Thymus (tissue), 11 donors: ENCODE results near the gene APOBEC3F. TPM values are rescaled to one million over a fixed set of nuclear protein-coding genes. Genes with fewer than 3 reads are reported as not detected.
"Not testable (repeated sequence)": the region's sequence is repeated elsewhere in the genome, so short reads cannot be mapped to it uniquely, and the experiment has no call there.

ENCODE experiments used
- DNase-seq, 9 donors: peaks; one replicate each; pipeline ENCODE4 v3.0.0-alpha.2; 2013; ENCODE audit warnings: low spot score in 9 of 9, low read depth in 6 of 9, missing footprints in 1 of 9
- H3K27ac ChIP-seq, 2 donors: one replicate each; pipeline ENCODE4 v1.5.1; 2013; ENCODE audit warnings: control low read depth in 1 of 2, low read depth in 1 of 2, low read length in 1 of 2, mild to moderate bottlenecking in 1 of 2, moderate library complexity in 1 of 2
- H3K27me3 ChIP-seq, 2 donors: one replicate each; pipeline ENCODE4 v1.5.1; 2013; ENCODE audit warnings: low read length in 1 of 2; ENCODE audit not compliant: control insufficient read depth in 2 of 2, insufficient read depth in 1 of 2
- H3K36me3 ChIP-seq, 2 donors: one replicate each; pipeline ENCODE4 v1.5.1; 2013; ENCODE audit warnings: low read length in 1 of 2, mild to moderate bottlenecking in 1 of 2, moderate library complexity in 1 of 2; ENCODE audit not compliant: control insufficient read depth in 2 of 2, insufficient read depth in 2 of 2
- H3K4me1 ChIP-seq, 2 donors: one replicate each; pipeline ENCODE4 v1.5.1; 2013; ENCODE audit warnings: low read length in 2 of 2; ENCODE audit not compliant: control insufficient read depth in 2 of 2, insufficient read depth in 2 of 2
- H3K4me3 ChIP-seq, 2 donors: one replicate each; pipeline ENCODE4 v1.5.1; 2013; ENCODE audit warnings: low read length in 2 of 2, control low read depth in 1 of 2, mild to moderate bottlenecking in 1 of 2
- H3K9me3 ChIP-seq, 2 donors: one replicate each; pipeline ENCODE4 v1.5.1; 2013; ENCODE audit warnings: low read length in 1 of 2, mild to moderate bottlenecking in 1 of 2; ENCODE audit not compliant: control insufficient read depth in 2 of 2, insufficient read depth in 1 of 2
- WGBS: extraction: QIAGEN DNeasy Blood & Tissue Kit; methylation state at CpG from one replicate; pipeline ENCODE4 v1.1.7; 2013; 5-methylcytosine and 5-hydroxymethylcytosine counted together
- polyA plus RNA-seq: library from polyadenylated mRNA; stranded (reverse); fragments of 200-250 nt; gene quantifications from one replicate; pipeline ENCODE4 v1.2.3, GENCODE V29; 2013
- total RNA-seq: library from RNA; stranded (reverse); fragments of 120-200 nt; gene quantifications from one replicate; pipeline ENCODE4 v1.2.4, GENCODE V29; 2013
- donor health status: healthy.

The APOBEC3F gene
- total and polyA plus RNA-seq, 2 donors, result 6.4 to 7.2 TPM

DNA sequence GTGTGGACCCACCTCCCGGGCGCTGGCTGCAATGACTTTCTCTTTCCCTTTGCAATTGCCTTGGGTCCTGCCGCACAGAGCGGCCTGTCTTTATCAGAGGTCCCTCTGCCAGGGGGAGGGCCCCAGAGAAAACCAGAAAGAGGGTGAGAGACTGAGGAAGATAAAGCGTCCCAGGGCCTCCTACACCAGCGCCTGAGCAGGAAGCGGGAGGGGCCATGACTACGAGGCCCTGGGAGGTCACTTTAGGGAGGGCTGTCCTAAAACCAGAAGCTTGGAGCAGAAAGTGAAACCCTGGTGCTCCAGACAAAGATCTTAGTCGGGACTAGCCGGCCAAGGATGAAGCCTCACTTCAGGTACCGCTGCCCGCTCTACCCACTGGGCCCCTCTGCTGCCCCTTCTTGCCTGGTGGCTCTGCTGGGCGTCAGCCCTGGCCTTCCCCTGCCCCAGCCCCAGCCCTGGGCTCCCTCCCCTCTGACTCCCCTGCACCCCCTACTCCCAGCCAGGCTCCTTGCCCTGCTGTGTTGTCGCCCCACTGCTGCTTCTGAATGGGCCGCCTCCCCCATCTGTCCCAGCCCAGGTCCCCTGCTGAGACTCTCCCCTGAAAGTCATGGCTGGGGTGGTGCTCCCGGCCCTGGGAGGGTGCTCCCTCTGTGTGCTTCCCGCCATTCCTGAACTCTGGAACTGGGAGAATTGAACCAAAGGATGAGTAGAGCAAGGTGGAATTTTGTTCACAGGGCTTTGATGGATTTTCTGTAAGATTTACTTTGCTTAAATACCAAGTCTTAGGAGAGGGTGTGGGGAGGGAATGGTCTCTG lies 36.6 kb downstream of the APOBEC3F start, which contains the start of gene APOBEC3G:
TSS of gene APOBEC3G (plus strand) at position 250 of the 815 bp plus-strand sequence. CDS start at position 337, 87 bp downstream.
- H3K4me3 ChIP-seq, result peak within 1 kb of the TSS; percentile 45 to 55
- peaks cover 3 to 22% of the 10 kb centered on the region in 2 donors for H3K4me1 ChIP-seq
- WGBS, result 6% methylated on average over 15 of the region's 17 CpGs
- H3K9me3 ChIP-seq, H3K27me3 ChIP-seq, H3K36me3 ChIP-seq: not testable (repeated sequence)
- H3K27ac ChIP-seq, result peak within 1 kb of the TSS; percentile 19 to 89
- peak in 3 of 9 donors; percentile 10 to 63 (median 26) for DNase-seq

DNA sequence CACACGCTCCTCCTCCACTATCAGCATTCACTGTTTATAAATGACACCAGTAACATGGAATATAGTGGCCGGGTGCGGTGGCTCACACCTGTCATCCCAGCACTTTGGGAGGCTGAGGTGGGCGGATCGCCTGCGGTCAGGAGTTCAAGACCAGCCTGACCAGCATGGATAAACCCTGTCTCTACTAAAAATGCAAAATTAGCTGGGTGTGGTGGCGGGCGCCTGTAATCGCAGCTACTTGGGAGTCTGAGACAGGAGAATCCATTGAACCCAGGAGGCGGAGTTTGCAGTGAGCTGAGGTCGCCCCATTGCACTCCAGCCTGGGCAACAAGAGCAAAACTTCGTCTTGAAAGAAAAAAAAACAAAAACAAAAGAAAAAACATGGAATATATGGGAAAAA lies 37.2 kb downstream of the APOBEC3F start:
- DNase-seq, H3K36me3 ChIP-seq, H3K27me3 ChIP-seq, H3K9me3 ChIP-seq, H3K27ac ChIP-seq, H3K4me3 ChIP-seq: not testable (repeated sequence)
- 87% methylated on average over 12 of the region's 12 CpGs for WGBS
- H3K4me1 ChIP-seq, result peaks cover 3 to 21% of the 10 kb centered on the region in 2 donors

DNA sequence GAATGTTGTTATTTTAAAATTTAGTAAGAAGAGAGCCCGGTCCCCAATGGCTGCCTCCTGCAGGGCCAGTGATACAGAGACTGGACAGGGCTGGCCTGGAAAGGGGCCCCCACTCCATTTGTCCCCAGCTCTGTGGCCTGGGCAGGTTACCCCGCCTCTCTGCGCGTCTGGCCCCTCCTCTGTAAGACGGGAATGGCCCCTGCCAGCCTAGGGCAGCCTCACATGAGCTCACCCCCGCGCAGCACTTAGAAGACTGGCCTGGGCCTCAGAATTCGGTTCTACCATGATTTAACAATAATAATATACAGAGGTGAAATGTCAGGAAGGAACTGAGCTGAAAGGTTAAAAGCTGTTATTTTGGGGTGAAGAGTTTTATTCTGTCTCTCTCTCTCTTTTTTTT lies 37.7 kb downstream of the APOBEC3F start:
- DNase-seq, result no peak
- peaks cover 3 to 23% of the 10 kb centered on the region in 2 donors for H3K4me1 ChIP-seq
- H3K9me3 ChIP-seq, result no peaks in the 10 kb centered on the region
- H3K4me3 ChIP-seq, result no peak overlapping the region
- 97% methylated on average over 8 of the region's 8 CpGs for WGBS
- no peaks in the 10 kb centered on the region for H3K27me3 ChIP-seq
- peaks cover 0 to 4% of the 10 kb centered on the region in 2 donors for H3K36me3 ChIP-seq
- H3K27ac ChIP-seq, result no peak overlapping the region

DNA sequence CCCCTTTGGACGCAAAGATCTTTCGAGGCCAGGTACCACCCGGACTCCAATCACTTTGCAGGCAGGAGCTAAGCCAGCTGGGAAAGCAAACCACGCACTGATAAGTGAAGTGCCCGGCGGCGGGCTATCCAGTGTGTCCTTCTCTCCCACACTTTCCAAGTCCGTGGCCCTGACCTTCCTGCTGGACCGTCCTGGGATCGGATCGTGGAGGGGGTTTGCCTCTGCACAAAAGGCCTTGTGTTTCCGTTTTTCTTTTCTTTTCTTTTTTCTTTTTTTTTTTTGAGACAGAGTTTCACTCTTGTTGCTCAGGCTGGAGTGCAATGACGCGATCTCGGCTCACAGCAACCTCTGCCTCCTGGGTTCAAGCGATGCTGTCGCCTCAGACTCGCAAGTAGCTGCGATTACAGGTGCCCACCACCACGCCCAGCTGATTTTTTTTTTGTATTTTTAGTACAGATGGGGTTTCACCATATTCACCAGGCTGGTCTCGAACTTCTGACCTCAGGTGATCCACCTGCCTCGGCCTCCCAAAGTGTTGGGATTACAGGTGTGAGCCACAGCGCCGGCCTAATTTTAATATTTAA lies 38.5 kb downstream of the APOBEC3F start:
- H3K4me1 ChIP-seq, result peaks cover 3 to 24% of the 10 kb centered on the region in 2 donors
- H3K27me3 ChIP-seq, H3K4me3 ChIP-seq, H3K27ac ChIP-seq, DNase-seq, H3K36me3 ChIP-seq, H3K9me3 ChIP-seq: not testable (repeated sequence)
- 97% methylated on average over 21 of the region's 24 CpGs for WGBS

DNA sequence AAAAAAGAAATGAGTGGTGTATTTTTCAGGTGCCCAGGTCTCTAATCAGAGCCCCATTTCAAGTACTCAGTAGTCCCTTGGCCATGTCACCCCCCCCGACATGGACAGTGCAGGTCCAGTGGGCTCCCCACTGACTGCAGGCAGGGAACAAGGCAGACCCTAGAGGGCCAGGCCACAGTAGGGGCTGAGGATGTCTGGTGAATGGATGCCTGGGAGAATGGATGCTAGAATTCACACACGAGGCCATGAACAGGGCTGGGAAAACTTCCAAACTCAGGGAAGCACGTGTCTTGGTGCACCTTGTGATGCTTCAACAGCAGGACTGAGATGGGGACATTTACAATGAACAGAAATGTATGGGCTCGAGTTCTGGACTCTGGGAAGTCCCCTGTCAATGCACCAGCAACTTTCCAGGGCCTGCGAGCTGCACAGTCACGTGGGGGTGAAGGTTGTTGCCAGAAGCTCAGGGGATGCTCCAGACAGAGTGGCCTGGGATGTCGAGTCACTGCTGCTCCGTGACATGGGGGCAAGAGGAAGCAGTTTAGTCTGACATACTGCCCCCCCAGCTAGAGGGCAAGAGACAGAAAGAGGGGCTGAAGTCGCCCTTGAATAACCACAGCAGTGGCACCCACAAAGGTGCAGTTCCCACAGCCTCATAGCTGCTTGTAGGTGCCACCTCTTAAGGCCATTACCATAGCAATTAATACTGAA lies 39.5 kb downstream of the APOBEC3F start:
- no peak overlapping the region for H3K27ac ChIP-seq

DNA sequence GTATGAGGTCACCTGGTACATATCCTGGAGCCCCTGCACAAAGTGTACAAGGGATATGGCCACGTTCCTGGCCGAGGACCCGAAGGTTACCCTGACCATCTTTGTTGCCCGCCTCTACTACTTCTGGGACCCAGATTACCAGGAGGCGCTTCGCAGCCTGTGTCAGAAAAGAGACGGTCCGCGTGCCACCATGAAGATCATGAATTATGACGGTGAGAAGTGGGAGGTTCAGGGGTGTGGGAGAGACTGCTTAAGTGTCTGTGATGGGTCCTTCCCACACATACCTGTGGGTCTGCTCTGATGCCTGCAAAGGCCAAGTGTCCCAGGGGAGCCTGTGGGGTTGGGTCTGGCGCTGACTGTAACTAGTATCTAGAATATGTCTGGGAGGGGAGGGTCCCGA lies 40.4 kb downstream of the APOBEC3F start:
- Histone ChIP-seq H3K4me1 (peaks cover 3 to 24% of the 10 kb centered on the region in 2 donors), H3K4me3 (no peak overlapping the region), H3K9me3 (no peaks in the 10 kb centered on the region), H3K36me3 (peaks cover 3 to 4% of the 10 kb centered on the region in 2 donors), H3K27me3 (no peaks in the 10 kb centered on the region), H3K27ac (no peak overlapping the region)
- WGBS, result 96% methylated on average over 12 of the region's 12 CpGs
- DNase-seq, result no peak

More for the DNA sequence above, 39.5 kb downstream of the APOBEC3F start:
- Histone ChIP-seq H3K4me1 (peaks cover 3 to 24% of the 10 kb centered on the region in 2 donors), H3K9me3 (no peaks in the 10 kb centered on the region), H3K36me3 (peaks cover 3 to 4% of the 10 kb centered on the region in 2 donors), H3K4me3 (no peak overlapping the region), H3K27me3 (no peaks in the 10 kb centered on the region)
- DNase-seq, result no peak
- 82% methylated on average over 9 of the region's 9 CpGs for WGBS

DNA sequence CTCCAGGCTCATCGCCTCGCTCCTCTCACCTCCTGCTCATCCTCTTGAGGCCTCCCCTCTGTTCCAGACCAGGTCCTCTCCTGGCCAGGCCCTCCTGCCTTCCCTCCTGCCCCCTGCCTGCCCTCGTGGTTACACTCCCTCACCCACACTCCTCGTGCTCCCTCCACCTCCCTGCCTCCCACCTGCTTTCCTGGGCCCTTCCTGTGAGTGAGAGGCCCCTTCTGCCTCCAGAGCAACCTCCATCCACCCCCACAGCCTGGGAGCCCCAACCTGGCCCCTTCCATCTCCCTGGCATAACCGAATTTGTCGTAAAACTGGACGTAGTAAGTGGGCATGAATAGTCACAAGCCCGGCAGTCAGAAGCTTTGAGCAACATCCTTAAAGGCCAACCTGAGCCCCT lies 40.9 kb downstream of the APOBEC3F start:
- Histone ChIP-seq H3K27me3 (no peaks in the 10 kb centered on the region), H3K27ac (no peak overlapping the region), H3K4me1 (peaks cover 3 to 24% of the 10 kb centered on the region in 2 donors), H3K9me3 (no peaks in the 10 kb centered on the region), H3K36me3 (peaks cover 3 to 4% of the 10 kb centered on the region in 2 donors), H3K4me3 (no peak overlapping the region)
- 71% methylated on average over 8 of the region's 8 CpGs for whole genome bisulfite sequencing
- no peak for DNase-seq

DNA sequence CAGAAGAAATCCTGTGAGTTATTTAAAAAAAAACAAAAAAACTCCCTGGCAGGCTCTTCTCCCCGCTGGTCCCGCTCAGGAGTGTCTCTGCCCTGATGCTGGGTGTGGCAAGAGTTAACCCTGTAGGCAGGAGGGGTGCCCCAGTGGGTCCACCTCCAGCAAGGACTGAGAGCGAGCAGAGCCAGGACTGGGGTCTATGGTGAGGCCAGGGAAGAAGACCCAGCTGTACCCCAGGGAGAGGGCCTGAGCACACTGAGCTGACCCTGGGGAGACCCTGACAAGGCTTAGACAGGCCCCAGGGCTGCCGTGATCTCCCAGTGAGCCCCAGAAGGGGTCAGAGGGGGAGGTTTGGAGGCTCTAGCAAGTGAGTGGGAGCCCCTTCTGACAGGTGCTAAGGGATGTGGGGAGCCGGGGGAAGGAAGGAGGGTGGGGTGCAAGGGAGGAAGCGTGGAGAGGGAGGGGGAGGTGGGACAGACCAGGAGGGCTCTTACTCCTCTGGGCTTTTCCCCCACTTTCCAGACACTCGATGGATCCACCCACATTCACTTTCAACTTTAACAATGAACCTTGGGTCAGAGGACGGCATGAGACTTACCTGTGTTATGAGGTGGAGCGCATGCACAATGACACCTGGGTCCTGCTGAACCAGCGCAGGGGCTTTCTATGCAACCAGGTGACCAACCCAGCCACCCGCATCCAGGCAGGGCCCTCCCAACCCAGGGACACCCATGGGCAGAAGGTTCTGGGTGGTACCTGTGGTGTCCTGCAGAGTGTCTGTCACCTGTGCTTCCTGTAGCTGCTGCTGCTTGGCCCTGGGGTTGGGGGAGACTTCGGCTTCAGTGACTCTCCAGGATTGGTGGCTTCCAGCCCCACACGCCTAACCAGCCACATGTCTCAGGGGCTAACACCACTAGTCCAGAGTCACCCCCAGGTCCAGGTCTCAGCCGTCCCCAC lies 42.8 kb downstream of the APOBEC3F start:
- H3K27ac ChIP-seq, result no peak overlapping the region
- 82% methylated on average over 14 of the region's 14 CpGs for WGBS
- H3K4me1 ChIP-seq, result peaks cover 0 to 20% of the 10 kb centered on the region in 2 donors
- no peaks in the 10 kb centered on the region for H3K9me3 ChIP-seq
- H3K4me3 ChIP-seq, result no peak overlapping the region
- H3K36me3 ChIP-seq, result peaks cover 3 to 4% of the 10 kb centered on the region in 2 donors
- no peak for DNase-seq
- no peaks in the 10 kb centered on the region for H3K27me3 ChIP-seq
